A549 (cell line): ENCODE measurements around the gene SPRR1A. TPM values are rescaled to one million over a fixed set of nuclear protein-coding genes. Genes with fewer than 3 reads are reported as not detected.

ENCODE experiments used
- ATAC-seq, 2 experiments: fragments of 200-7000 bp in 1 of 2; fragments of >200 bp in 1 of 2; cut with Nextera tagmentation in 1 of 2; cut with Tn5 transposase in 1 of 2; 3 replicates each; pipeline versions ENCODE4 v1.8.0 to v1.9.1; 2018 to 2020; ENCODE audit warnings: mild to moderate bottlenecking in 1 of 2, moderate library complexity in 1 of 2
- CTCF ChIA-PET: fragments of 300-600 bp; sonication (Branson Sonifier 250); formaldehyde crosslinking; extraction: SDS; loops from one replicate; lab custom pipeline; 2021; ENCODE audit warnings: antibody characterized with exemption, inconsistent platforms; lab: Yijun Ruan, JAX
- POLR2A ChIA-PET: fragments of 350-600 bp; formaldehyde crosslinking; extraction: SDS; loops from one replicate; lab custom pipeline; 2021; ENCODE audit warnings: antibody characterized with exemption, inconsistent platforms; lab: Yijun Ruan, JAX
- DNase-seq, 2 experiments: peaks; one replicate each; pipeline versions ENCODE4 v3.0.0 to v3.0.0-alpha.2; 2011 to 2016; ENCODE audit warnings: low read depth in 1 of 2, low spot score in 1 of 2
- FAIRE-seq: peaks from 2 replicates; lab custom pipeline; 2011; peaks lifted over from hg19 to GRCh38; lab: Jason Lieb, UNC
- H3K27ac ChIP-seq, 2 experiments: fragments of >200 bp; sonication (Bioruptor Twin); formaldehyde crosslinking; 3 replicates each; pipeline ENCODE4 v1.5.1; 2016 to 2017
- H3K4me1 ChIP-seq: fragments of >200 bp; sonication (Bioruptor Twin); formaldehyde crosslinking; 3 replicates; pipeline ENCODE4 v1.6.1; 2016
- H3K4me2 ChIP-seq: fragments of >200 bp; sonication (Bioruptor Twin); formaldehyde crosslinking; 3 replicates; pipeline ENCODE4 v1.6.1; 2016
- H3K4me3 ChIP-seq: fragments of >200 bp; sonication (Bioruptor Twin); formaldehyde crosslinking; 3 replicates; pipeline ENCODE4 v1.5.1; 2016
- H3K9me3 ChIP-seq: fragments of >200 bp; sonication (Bioruptor Twin); formaldehyde crosslinking; 3 replicates; pipeline ENCODE4 v1.6.1; 2016
- CHD2 ChIP-seq: fragments of 150-350 bp; IDR thresholded peaks from 2 replicates; pipeline ENCODE4 v1.6.1; 2014; ENCODE audit warnings: low read length; ENCODE audit not compliant: partially characterized antibody
- CHD4 ChIP-seq: fragments of 200-600 bp; sonication (generic); IDR thresholded peaks from 2 replicates; pipeline ENCODE4 v1.6.1; 2016; ENCODE audit warnings: antibody characterized with exemption, mild to moderate bottlenecking, borderline replicate concordance
- CTCF ChIP-seq: fragments of >200 bp; sonication (Bioruptor Twin); formaldehyde crosslinking; IDR thresholded peaks from 3 replicates; pipeline ENCODE4 v1.5.1; 2016
- E2F6 ChIP-seq: IDR thresholded peaks from 2 replicates; pipeline ENCODE4 v1.6.1; 2012; ENCODE audit warnings: low read depth, borderline replicate concordance
- EHMT2 ChIP-seq: fragments of 200-600 bp; sonication (generic); IDR thresholded peaks from 2 replicates; pipeline ENCODE4 v1.6.1; 2016; ENCODE audit warnings: antibody characterized with exemption, low read depth, mild to moderate bottlenecking, moderate library complexity
- ELK1 ChIP-seq: fragments of 150-350 bp; IDR thresholded peaks from 2 replicates; pipeline ENCODE4 v1.6.1; 2014; ENCODE audit warnings: low read depth, mild to moderate bottlenecking, low read length
- FOSL2 ChIP-seq, 2 experiments: fragments of 450-650 bp in 1 of 2; fragments of >200 bp in 1 of 2; sonication (Bioruptor Twin) in 1 of 2; formaldehyde crosslinking; IDR thresholded peaks; 2 replicates each; pipeline versions ENCODE4 v1.5.0 to v1.6.1; 2016 to 2020; ENCODE audit warnings: mild to moderate bottlenecking in 1 of 2, moderate library complexity in 1 of 2
- FOXS1 ChIP-seq: fragments of 250-450 bp; sonication (Bioruptor Pico); IDR thresholded peaks from 2 replicates; pipeline ENCODE4 v1.5.0; 2020; ENCODE audit warnings: mild to moderate bottlenecking, moderate library complexity
- HES2 ChIP-seq: fragments of >200 bp; sonication (Bioruptor Twin); formaldehyde crosslinking; IDR thresholded peaks from 2 replicates; pipeline ENCODE4 v1.6.1; 2016
- HMGXB4 ChIP-seq: fragments of 250-450 bp; sonication (Bioruptor Pico); IDR thresholded peaks from 2 replicates; pipeline ENCODE4 v1.5.0; 2021; ENCODE audit warnings: mild to moderate bottlenecking, moderate library complexity, borderline replicate concordance
- HOXA7 ChIP-seq: fragments of 250-450 bp; sonication (Bioruptor Pico); IDR thresholded peaks from 2 replicates; pipeline ENCODE4 v1.5.0; 2020; ENCODE audit warnings: mild to moderate bottlenecking, moderate library complexity
- HOXB5 ChIP-seq: fragments of 250-450 bp; sonication (Bioruptor Pico); IDR thresholded peaks from 2 replicates; pipeline ENCODE4 v1.5.0; 2020; ENCODE audit warnings: mild to moderate bottlenecking, moderate library complexity
- MAFK ChIP-seq: fragments of 450-650 bp; IDR thresholded peaks from 2 replicates; pipeline ENCODE4 v1.6.1; 2014; ENCODE audit not compliant: partially characterized antibody
- NFE2L2 ChIP-seq: fragments of 150-350 bp; conservative IDR thresholded peaks from 2 replicates; pipeline ENCODE4 v1.6.1; 2014; ENCODE audit warnings: low read length
- PHF8 ChIP-seq: fragments of 200-600 bp; sonication (generic); IDR thresholded peaks from 2 replicates; pipeline ENCODE4 v1.6.1; 2016; ENCODE audit warnings: low read depth, mild to moderate bottlenecking, antibody characterized with exemption, moderate library complexity, borderline replicate concordance
- POLR2A ChIP-seq: IDR thresholded peaks from 2 replicates; pipeline ENCODE4 v1.6.1; 2012; ENCODE audit warnings: mild to moderate bottlenecking, low read length
- POLR2AphosphoS2 ChIP-seq: conservative IDR thresholded peaks from 2 replicates; pipeline ENCODE4 v1.6.1; 2012; ENCODE audit warnings: low read length, improper control_type of control experiment, inconsistent platforms
- RAD21 ChIP-seq, 2 experiments: fragments of >200 bp in 1 of 2; sonication (Bioruptor Twin) in 1 of 2; formaldehyde crosslinking in 1 of 2; IDR thresholded peaks in 1 of 2; conservative IDR thresholded peaks in 1 of 2; 2 replicates in 1 of 2; 3 replicates in 1 of 2; pipeline ENCODE4 v1.6.1; 2012 to 2018; ENCODE audit warnings: inconsistent platforms in 1 of 2
- RNF2 ChIP-seq: fragments of 200-600 bp; sonication (generic); IDR thresholded peaks from 2 replicates; pipeline ENCODE4 v1.6.1; 2016; ENCODE audit warnings: low read depth, mild to moderate bottlenecking, antibody characterized with exemption, moderate library complexity, borderline replicate concordance
- SREBF2 ChIP-seq: fragments of 450-650 bp; IDR thresholded peaks from 2 replicates; pipeline ENCODE4 v1.6.1; 2014; ENCODE audit warnings: mild to moderate bottlenecking, moderate library complexity
- TP53 ChIP-seq: fragments of 250-450 bp; sonication (Bioruptor Pico); IDR thresholded peaks from 2 replicates; pipeline ENCODE4 v1.5.0; 2021; ENCODE audit warnings: mild to moderate bottlenecking, moderate library complexity
- ZNF302 ChIP-seq: fragments of 250-450 bp; sonication (Bioruptor Pico); IDR thresholded peaks from 2 replicates; pipeline ENCODE4 v1.9.0; 2021; ENCODE audit warnings: inconsistent platforms, mild to moderate bottlenecking, moderate library complexity
- WGBS: methylation state at CpG from one replicate; pipeline ENCODE4 v1.1.6; 2017; ENCODE audit errors: missing lambda C conversion rate; 5-methylcytosine and 5-hydroxymethylcytosine counted together
- polyA plus RNA-seq, 4 experiments: library from polyadenylated mRNA; depleted of rRNA in 3 of 4; stranded (reverse); fragments of >200 nt; fragmentation: RNase III in 1 of 4; extraction: RNeasy Plus Mini Kit Qiagen cat#74134 plus additional on column Dnase treatment in 1 of 4; gene quantifications; 2 replicates in 3 of 4; 3 replicates in 1 of 4; pipeline ENCODE4 v1.2.3, GENCODE V29; 2011 to 2017
- TF ChIP-seq, protein P1 (sequence below): fragments of >200 bp; sonication (Bioruptor Twin); formaldehyde crosslinking; IDR thresholded peaks from 3 replicates; pipeline ENCODE4 v1.6.1; 2016

The SPRR1A gene
- polyA plus RNA-seq, 2 of the 4 experiments (the other 2 are of a cell fraction) = not detected

GRCh38 chr1:153032677-153033308 is 48.9 kb downstream of the SPRR1A start:
- CTCF ChIA-PET = interaction anchor here (0.7 to 2.0 kb wide), 7 partner anchors 9 to 195 kb away, joined by 3 to 11 read pairs (median 4); partner anchors contain the start of gene SPRR2A
- peak; percentile 23 to 44 for DNase-seq
- peak; percentile 97 to 99 for ATAC-seq
- Histone ChIP-seq H3K27ac (no peak overlapping the region), H3K4me2 (no peak overlapping the region), H3K9me3 (no peaks in the 10 kb centered on the region), H3K4me1 (no peaks in the 10 kb centered on the region), H3K4me3 (no peak overlapping the region)
- FAIRE-seq = no peak
- TF ChIP-seq, protein P1, sequence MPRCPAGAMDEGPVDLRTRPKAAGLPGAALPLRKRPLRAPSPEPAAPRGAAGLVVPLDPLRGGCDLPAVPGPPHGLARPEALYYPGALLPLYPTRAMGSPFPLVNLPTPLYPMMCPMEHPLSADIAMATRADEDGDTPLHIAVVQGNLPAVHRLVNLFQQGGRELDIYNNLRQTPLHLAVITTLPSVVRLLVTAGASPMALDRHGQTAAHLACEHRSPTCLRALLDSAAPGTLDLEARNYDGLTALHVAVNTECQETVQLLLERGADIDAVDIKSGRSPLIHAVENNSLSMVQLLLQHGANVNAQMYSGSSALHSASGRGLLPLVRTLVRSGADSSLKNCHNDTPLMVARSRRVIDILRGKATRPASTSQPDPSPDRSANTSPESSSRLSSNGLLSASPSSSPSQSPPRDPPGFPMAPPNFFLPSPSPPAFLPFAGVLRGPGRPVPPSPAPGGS = no peak
- no peak for TF ChIP-seq ELK1
- TF ChIP-seq HMGXB4 (CRISPR knock-in tag) = no peak
- peak; percentile 21; the same call in 2 of the 3 replicates for TF ChIP-seq CTCF
- no peak for TF ChIP-seq PHF8
- no peak for TF ChIP-seq POLR2A
- TF ChIP-seq RAD21 (conservative IDR thresholded peaks at IDR 0.05 in 1 of 2, IDR thresholded peaks at IDR 0.05 in 1 of 2) = peak; percentile 26 to 36; a peak in 2 of 5 replicates
- no peak for TF ChIP-seq ZNF302
- TF ChIP-seq FOSL2 (IDR thresholded peaks at IDR 0.05) = no peak
- peak; percentile 53; the same call in 1 of the 2 replicates for TF ChIP-seq FOSL2 (CRISPR knock-in tag; IDR thresholded peaks at IDR 0.05)
- no peak for TF ChIP-seq FOXS1
- no peak for TF ChIP-seq TP53 (CRISPR knock-in tag)
- no peak for TF ChIP-seq NFE2L2
- TF ChIP-seq, all 56 proteins: peak for 3
- 21% methylated on average over 3 of the region's 3 CpGs for WGBS
- POLR2A ChIA-PET = no interaction called here

DNA sequence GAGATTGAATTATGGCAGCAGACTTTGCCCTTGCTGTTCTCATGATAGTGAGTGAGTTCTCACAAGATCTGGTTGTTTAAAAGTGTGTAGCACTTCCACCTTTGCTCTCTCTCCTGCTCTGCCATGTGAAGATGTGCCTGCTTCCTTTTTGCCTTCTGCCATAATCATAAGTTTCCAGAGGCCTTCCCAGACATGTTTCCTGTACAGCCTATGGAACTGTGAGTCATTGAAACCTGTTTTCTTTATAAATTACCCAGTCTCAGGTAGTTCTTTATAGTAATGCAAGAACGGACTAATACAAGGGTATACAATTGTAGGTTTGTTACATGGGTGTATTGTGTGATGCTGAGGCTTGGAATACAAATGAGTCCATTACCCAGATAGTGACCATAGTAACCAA is 51.3 kb downstream of the SPRR1A start:
- ChIA-PET POLR2A (no interaction called here), CTCF (no interaction called here)
- 0% methylated on average over 1 of the region's 1 CpG for WGBS
- Histone ChIP-seq H3K9me3 (no peaks in the 10 kb centered on the region), H3K27ac (no peak overlapping the region), H3K4me2 (no peak overlapping the region), H3K4me3 (no peak overlapping the region)
- TF ChIP-seq HOXB5 = no peak
- TF ChIP-seq RNF2 = no peak
- TF ChIP-seq HOXA7 = no peak
- TF ChIP-seq SREBF2 = no peak
- no peak for TF ChIP-seq POLR2AphosphoS2
- no peak for TF ChIP-seq MAFK
- TF ChIP-seq, protein P1 = no peak
- no peak for TF ChIP-seq POLR2A
- TF ChIP-seq NFE2L2 = no peak
- no peak for TF ChIP-seq HES2
- TF ChIP-seq CHD2 = no peak
- no peak for TF ChIP-seq E2F6
- TF ChIP-seq ELK1 = no peak
- TF ChIP-seq TP53 (CRISPR knock-in tag) = no peak
- TF ChIP-seq EHMT2 = no peak
- no peak for TF ChIP-seq CHD4
- TF ChIP-seq, all 56 proteins: peak for 0
- FAIRE-seq (no peak), DNase-seq (no peak), ATAC-seq (no peak)
- H3K4me1 ChIP-seq = no peaks in the 10 kb centered on the region
